ENCODE data around the gene NKD2.
"Not testable (repeated sequence)": the region's sequence is repeated elsewhere in the genome, so short reads cannot be mapped to it uniquely, and the experiment has no call there.

The NKD2 gene

GRCh38 chr5:1075931-1076330, 67.3 kb downstream of the NKD2 start:
- no peak for DNase-seq

DNA sequence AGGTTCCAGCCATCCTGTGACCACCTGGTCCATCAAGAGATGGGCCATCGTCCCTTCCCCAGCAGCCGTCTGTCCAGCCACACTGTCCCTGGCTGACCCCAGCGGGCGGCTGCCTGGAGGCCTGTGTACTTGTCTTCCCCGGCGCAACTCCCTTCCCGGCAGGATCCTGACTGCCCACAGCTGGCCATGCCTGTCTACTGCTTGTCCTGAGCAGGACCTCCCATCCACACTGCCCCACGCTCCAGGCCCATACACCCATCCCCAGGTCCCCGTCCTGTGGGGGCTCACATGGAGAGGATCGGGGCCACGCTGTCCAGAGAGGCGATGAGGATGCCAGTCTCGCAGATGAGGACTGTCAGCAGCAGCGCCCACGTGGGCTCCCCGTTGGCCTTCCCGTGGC, 67.8 kb downstream of the NKD2 start:
- DNase-seq: no peak

DNA sequence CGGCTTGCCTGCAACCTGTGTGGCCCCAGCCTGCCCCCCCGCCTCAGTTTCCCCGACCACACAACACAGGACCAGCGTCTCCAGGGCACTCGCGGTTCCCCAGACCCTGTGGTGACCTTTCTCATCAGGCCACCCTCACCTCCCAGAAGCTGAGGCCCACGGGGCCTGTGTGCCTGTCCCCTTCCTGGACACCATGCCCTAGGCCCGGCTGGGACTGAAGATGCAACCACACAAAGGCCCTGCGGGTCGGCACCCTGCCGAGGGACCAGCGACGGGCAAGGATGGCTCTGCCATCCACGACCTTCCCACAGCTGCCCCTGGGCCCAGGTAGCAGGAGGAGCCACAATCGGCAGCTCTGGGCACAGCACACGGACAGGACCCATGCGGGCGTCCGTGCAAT, 68.4 kb downstream of the NKD2 start:
- no peak for DNase-seq

GRCh38 chr5:1077491-1078020, 69.0 kb downstream of the NKD2 start:
- DNase-seq: no peak

GRCh38 chr5:1078206-1078605, 69.6 kb downstream of the NKD2 start:
- no peak for DNase-seq

DNA sequence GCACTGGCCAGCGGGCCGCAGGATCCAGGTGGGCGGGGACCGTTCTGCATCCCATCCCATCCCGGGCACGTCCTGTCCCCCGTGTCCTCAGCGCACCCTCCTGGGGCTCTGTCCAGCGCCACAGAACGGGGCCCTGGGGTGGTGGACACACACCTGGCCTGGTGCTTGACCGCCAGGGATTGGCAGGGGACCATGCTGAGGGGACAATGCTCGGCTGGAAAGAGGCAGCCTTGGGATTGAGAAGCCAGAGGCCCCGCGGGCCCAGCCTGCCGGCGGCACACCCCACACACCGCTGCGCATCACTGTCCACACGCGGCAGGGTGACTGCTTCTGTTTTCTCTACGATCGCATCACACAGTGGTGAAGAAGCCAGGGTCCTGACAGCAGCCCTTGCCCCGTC, 70.2 kb downstream of the NKD2 start:
- DNase-seq: no peak

GRCh38 chr5:1079486-1079885, 70.9 kb downstream of the NKD2 start:
- no peak for DNase-seq

DNA sequence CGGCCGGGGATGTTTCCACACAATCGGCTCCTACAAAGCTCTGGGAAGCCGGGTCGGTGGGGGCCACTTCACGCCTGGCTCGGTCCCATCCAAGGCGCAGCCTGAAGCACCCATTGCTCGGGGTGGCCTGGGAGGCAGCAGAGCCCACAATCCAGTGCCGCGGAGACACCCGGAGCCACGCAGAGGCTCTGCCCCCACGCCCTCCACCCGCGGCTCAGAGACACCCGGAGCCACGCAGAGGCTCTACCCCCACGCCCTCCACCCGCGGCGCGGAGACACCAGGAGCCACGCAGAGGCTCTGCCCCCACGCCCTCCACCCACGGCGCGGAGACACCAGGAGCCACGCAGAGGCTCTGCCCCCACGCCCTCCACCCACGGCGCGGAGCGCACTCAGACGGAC, 71.4 kb downstream of the NKD2 start:
- no peak for DNase-seq

- no peak for DNase-seq
Observed at GRCh38 chr5:1080432-1080831, 71.8 kb downstream of the NKD2 start.

- no peak for DNase-seq
Observed at GRCh38 chr5:1081519-1081918, 72.9 kb downstream of the NKD2 start.

DNA sequence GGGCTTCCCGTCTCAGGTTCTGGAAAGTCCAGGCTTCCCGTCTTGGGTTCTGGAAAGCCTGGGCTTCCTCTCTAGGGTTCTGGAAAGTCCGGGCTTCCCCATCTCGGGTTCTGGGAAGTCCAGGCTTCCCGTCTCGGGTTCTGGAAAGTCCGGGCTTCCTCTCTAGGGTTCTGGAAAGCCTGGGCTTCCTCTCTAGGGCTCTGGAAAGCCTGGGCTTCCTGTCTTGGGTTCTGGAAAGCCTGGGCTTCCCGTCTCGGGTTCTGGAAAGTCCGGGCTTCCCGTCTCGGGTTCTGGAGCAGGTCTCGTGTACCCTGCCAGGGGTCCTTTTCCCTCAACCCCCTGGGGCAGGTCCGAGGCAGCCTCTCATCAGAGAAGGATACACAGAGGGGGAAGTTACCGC, 74.4 kb downstream of the NKD2 start:
- DNase-seq: not testable (repeated sequence)

- no peak for DNase-seq
Observed at GRCh38 chr5:1083823-1084605, 75.4 kb downstream of the NKD2 start.

DNA sequence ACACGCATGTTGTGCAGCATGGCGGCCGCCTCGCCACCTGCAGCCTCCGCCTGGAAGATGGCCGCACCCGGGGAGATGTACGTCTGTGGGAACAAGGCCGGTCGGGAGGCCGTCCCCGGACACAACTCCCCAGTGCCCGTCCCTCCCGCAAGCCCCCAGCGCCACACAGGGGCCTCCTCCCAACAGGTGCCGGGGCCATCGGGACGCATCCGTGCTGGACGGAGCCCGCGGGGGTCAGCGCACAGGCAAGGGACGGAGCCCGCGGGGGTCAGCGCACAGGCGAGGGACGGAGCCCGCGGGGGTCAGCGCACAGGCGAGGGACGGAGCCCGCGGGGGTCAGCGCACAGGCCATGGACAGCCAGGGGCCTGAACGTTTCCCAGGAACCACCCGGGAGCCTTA, 76.8 kb downstream of the NKD2 start:
- no peak for DNase-seq

- DNase-seq: no peak
Observed at GRCh38 chr5:1086137-1086536, 77.5 kb downstream of the NKD2 start.

- no peak for DNase-seq
Observed at GRCh38 chr5:1086871-1087270, 78.3 kb downstream of the NKD2 start.

DNA sequence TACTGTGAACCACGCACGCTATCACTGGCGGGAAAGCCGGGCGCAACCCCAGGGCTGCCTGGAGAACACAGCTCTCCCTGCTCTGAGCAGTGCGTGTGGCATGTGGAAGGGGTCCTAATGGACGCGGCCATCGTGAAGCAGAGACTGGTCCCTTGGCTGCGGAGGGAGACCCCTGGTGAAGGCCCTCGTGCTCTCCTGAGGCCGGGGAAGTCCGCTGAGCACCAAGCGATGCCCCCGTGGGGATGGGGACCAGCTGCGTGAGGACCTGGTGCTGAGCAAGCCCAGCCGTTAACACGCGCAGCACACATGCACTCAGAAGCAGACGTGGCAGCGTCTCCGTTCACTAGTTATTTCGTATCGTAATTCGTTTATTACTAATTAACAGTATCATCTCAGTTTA, 78.8 kb downstream of the NKD2 start:
- no peak for DNase-seq

- no peak for DNase-seq
Observed at GRCh38 chr5:1088031-1088430, 79.4 kb downstream of the NKD2 start.
